IMR-90 (cell line): ENCODE data around the gene GPC6.

Experiments
- BHLHE40 ChIP-seq: fragments of 150-350 bp; IDR thresholded peaks from 2 replicates; pipeline ENCODE4 v1.6.1; 2016; ENCODE audit warnings: mild to moderate bottlenecking, low read depth, low read length
- MAFK ChIP-seq: IDR thresholded peaks from 2 replicates; pipeline ENCODE4 v1.6.1; 2012; ENCODE audit warnings: low read depth, low read length, improper control_type of control experiment
- MAZ ChIP-seq: IDR thresholded peaks from 2 replicates; pipeline ENCODE4 v1.6.1; 2012; ENCODE audit warnings: low read depth, mild to moderate bottlenecking, low read length, improper control_type of control experiment, moderate library complexity, borderline replicate concordance
- MXI1 ChIP-seq: IDR thresholded peaks from 2 replicates; pipeline ENCODE4 v1.6.1; 2012; ENCODE audit warnings: low read depth, mild to moderate bottlenecking, low read length, moderate library complexity, borderline replicate concordance
- POLR2A ChIP-seq: IDR thresholded peaks from 2 replicates; pipeline ENCODE4 v1.6.1; 2012; ENCODE audit warnings: mild to moderate bottlenecking, low read depth, low read length
- RAD21 ChIP-seq: IDR thresholded peaks from 2 replicates; pipeline ENCODE4 v1.6.1; 2012; ENCODE audit warnings: low read length, improper control_type of control experiment
- RCOR1 ChIP-seq: IDR thresholded peaks from 2 replicates; pipeline ENCODE4 v1.6.1; 2012; ENCODE audit warnings: mild to moderate bottlenecking, low read length, improper control_type of control experiment; ENCODE audit not compliant: insufficient replicate concordance
- RFX5 ChIP-seq: IDR thresholded peaks from 2 replicates; pipeline ENCODE4 v1.8.0; 2012; ENCODE audit warnings: low read depth, mild to moderate bottlenecking, low read length, moderate library complexity
- TF ChIP-seq, protein P1 (sequence below): conservative IDR thresholded peaks from 2 replicates; pipeline ENCODE4 v1.5.1; 2012; ENCODE audit warnings: mild to moderate bottlenecking, low read depth, low read length, improper control_type of control experiment

DNA sequence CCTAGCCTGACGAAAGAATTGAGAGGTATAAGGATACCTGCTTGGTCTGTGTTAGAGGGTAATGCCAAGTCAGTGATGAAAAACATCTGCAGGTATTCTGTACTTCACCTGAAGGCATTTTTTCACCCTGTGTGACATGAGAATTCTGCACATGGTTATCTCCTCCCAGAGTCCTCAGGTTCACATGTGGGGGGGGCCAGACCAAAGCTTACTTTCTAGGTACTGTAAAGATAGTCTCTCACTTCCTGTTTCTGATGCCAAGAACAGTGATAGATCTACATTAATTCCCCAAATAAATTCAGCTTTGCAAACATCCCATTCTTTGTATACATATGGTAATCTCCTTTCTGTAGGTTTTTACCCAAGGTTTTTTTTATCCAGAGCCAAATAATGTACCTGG, 53.4 kb downstream of the GPC6 start:
- TF ChIP-seq, protein P1, sequence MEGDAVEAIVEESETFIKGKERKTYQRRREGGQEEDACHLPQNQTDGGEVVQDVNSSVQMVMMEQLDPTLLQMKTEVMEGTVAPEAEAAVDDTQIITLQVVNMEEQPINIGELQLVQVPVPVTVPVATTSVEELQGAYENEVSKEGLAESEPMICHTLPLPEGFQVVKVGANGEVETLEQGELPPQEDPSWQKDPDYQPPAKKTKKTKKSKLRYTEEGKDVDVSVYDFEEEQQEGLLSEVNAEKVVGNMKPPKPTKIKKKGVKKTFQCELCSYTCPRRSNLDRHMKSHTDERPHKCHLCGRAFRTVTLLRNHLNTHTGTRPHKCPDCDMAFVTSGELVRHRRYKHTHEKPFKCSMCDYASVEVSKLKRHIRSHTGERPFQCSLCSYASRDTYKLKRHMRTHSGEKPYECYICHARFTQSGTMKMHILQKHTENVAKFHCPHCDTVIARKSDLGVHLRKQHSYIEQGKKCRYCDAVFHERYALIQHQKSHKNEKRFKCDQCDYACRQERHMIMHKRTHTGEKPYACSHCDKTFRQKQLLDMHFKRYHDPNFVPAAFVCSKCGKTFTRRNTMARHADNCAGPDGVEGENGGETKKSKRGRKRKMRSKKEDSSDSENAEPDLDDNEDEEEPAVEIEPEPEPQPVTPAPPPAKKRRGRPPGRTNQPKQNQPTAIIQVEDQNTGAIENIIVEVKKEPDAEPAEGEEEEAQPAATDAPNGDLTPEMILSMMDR: no peak
- TF ChIP-seq MXI1: no peak
- no peak for TF ChIP-seq BHLHE40
- no peak for TF ChIP-seq POLR2A
- no peak for TF ChIP-seq RCOR1
- TF ChIP-seq MAFK: no peak
- TF ChIP-seq RAD21: no peak
- TF ChIP-seq MAZ: no peak
- no peak for TF ChIP-seq RFX5
